HG03064 (cell line): ENCODE data around the gene SRRM2.
"Not testable (repeated sequence)": the region's sequence is repeated elsewhere in the genome, so short reads cannot be mapped to it uniquely, and the experiment has no call there.

Experiments used
- ATAC-seq: cut with Tn5 transposase; IDR thresholded peaks from one replicate; pipeline ENCODE4 v1.9.1; 2021; ENCODE audit warnings: low read depth; ENCODE audit not compliant: unreplicated experiment

The SRRM2 gene

DNA sequence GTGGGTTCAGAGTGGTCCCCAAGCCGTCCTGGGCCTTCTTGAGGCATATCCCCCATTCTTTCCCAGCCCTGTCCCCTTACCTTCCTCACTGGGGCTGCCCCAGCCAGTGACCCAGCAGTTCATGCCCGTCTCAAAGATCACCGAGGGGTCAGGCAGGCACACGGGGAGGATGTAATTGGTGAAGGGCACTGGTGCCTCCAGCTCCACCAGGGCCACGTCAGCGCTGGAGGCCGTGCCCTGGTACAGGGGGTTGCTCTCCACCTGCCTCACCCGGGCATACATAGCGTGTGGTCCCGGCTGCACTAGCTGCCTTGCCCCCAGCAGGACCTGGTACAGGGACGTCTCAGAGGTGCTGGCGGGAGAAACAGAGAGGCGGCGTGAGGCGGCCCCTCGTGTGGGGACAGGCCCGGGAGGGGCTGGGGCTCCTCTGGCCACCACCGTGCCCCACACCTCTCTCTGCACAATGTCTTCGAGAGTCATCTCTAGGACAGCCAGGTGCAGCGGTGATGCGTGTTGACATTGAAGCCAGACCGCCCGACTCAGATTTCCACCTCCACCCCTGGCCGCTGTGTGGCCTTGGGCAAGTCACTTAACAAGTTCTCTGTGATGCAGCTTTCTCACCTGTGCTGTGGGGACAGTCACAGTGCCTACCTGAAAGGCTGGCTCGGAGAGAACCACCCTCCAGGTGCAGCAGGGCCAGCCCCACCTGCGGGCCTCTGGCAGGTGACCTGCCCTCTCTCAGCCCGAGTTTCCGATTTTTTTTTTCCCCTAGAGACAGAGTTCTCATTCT is 38.3 kb upstream of the SRRM2 start:
- ATAC-seq, result no peak

DNA sequence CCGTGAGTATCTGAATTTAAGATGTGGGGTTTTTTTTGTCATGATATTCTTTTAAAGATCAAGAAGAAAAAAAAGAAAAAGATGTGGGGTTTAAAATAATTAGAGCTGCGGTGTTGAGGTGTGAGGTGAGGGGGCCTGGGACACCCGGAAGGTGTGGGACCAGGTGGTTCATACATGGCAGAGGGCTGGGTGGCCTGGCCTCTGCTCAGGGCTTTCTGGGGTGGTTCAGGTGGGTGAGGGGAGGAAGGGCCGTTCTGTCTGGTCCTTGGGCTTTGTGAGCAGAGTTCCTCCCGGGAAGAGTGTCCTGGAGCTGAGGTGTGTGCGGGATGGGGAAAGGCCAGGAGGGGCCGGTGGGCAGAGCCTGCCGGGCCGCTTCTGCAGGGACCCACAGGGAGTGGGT is 37.4 kb upstream of the SRRM2 start:
- no peak for ATAC-seq

DNA sequence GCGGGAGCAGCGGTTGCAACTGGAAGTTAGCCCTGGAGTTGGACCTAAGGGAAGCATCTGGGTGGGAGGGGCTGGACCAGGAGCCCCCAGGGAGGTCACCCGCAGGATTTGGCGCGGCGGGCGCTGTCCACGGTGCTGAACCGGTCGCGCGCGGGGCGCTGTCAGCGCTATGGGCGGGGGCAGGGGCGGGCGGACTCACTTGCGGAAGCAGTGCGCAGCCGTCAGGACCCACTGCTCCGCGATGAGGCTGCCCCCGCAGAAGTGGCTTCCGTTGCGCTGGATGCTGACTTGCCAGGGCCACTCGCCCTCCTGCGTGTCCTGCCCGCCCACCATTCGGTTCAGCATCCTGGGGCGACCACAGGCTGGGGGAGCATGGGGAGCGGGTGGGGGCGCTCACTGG is 36.9 kb upstream of the SRRM2 start:
- no peak for ATAC-seq

DNA sequence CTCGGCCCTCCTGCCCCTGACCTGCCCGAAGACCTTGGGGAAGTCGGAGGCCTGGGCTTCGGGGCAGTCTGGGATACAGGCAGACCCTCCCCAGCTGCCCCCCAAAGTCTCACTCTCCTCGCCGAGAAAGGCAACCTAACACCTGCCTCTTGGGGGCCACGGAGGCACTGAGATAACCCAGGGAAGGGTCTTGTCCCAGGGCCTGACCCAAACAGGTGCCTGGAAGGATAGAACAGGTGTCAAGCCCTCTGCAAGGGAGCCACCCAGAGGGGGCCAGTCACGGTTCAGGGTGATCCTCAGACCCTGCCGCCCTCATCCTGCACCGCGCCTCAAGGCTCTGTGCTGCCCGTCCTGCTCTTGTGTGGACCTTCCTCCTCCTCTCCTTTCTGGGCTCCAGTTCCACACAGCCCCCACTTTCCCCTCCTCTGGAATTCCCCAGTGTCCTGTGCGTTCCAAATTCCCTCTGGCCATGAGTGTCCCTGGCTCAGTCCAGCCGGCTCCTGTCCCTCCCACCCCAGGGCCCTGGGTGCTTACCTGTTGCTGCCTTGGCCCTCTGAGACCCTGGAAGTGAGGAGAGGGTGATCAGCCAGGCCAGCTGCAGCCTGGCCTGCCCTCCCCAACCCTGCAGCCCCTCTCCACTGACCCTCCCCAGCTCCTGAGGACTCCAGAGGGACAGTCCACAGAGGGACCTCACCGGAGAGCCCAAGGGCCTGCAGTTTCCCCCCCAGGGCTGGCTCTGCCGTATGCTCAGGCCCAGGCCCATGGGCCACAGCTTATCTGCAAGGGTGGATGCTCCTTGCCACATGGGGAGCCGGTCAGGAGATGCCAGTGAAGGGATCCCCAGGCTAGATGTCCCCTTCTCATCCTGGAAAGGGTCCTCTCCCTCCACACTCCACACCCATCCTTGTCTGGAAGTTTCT is 36.2 kb upstream of the SRRM2 start:
- no peak for ATAC-seq

DNA sequence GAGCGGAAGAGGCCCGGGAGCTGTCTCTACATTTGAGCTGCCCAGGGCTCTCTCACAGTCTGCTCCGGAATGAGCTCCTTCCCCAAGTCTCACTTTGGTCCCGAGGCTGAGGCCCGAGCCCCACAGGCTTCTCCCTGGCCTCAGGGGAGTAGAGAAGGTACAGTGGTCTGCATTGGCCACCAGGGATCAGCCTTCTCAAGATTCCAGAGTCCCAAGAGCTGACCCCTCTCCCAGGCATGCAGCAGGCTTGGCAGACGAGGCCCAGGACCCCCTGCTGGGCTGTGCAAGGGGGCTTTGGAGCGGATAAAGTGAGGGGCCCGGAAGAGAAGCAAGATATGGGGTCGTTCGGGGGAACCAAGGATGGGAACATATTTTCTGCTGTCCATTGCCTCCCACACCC is 35.5 kb upstream of the SRRM2 start:
- ATAC-seq, result no peak

DNA sequence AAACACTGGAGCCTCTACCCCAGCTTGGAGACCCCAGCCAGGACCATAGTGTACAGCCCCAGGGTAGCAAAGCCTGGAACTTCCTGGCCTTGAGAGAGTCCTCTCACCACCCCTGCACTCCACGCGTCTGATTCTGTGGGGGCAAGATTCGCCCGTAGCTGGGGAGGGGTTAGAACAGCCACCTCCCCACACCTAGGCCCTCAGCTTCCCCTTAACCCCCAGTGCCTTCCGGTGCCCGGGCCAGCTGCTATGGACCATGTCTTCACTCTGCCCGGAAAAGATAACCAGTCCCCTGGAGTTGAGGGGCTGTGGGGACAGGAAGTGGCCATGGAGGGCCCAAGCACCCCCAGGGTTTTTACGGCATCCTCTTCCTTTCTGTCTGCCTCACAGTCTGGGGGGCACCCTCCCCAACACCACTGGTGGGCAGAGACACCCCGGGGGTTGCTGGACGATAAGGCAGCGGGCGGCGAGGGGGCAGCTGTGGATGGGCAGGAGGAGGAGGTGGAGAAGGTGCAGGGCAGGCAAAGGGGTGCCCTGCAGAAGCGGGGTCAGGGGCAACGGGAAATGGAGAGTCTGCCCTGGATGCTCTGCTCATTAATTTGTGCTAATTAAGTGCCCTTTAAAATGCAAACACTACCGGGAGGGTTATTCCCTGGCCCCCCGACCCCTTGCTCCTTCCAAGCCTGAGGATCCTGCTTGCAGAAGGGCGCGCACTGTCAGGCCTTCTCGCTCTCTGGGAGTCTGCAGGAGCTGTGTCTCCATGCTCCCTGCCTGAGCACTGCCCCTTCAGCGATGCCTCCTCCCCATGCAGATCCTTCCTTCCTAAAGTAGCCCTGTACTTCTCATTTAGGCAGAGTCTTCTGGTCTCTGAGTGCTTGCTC is 34.8 kb upstream of the SRRM2 start:
- ATAC-seq, result no peak

DNA sequence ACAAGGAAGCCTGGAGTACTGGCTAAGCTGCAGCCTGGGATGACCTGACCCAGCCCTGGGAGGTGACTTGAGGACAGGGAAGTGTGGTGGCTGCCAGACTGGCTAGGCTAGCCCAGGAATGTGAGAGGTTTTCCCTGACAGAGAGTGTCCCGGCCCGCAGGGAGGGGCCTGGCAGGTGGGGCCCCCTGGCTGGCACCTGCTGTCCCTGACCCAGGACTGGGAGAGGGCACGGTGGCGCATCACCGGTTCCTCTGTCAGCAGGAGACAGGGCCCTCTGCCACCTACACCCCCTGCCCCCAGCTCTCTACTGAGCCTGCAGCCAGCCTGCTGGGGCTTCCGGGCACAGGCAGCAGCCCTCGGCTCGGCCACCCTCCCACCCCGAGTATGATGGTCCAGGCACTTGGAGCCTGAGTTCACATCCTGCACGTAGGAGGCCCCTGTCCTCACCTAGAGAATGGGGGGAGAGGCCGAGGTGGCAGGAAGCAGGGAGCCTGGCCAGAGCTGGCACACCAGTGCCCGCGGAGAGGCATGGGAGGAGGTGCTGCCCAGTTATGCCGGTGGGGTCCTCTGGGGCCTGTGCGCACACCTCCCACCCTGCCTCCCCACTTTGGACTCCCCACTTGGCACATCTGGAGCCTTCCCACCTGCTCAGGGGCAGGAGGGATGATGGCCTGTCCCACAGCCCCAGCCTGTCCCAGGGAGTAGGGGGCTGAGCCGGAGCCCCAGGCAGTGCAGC is 32.9 kb upstream of the SRRM2 start:
- no peak for ATAC-seq

DNA sequence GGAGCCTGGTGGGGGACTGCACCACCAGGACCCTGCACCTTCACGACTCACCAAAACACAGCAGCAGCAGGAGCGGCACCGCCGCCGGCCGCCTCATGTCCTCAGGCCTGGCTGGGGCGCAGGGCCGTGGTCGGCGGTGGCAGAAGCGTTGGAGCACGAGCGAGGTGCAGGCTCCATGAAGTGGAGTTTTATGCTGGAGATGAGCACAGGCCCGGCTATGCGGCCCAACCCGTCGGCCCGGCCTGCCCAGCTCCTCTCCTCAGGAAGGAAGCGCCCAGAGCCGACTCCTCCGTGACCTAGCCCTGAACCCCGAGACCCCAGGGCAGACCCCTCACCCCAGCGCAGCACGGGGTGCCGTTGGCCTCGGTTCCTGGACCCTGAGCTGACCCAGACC is 32.4 kb upstream of the SRRM2 start, which contains the start of gene PRSS27:
TSS of gene PRSS27 (minus strand) at position 161 of the 394 bp plus-strand sequence. CDS start at position 97, 64 bp downstream.
- no peak for ATAC-seq

DNA sequence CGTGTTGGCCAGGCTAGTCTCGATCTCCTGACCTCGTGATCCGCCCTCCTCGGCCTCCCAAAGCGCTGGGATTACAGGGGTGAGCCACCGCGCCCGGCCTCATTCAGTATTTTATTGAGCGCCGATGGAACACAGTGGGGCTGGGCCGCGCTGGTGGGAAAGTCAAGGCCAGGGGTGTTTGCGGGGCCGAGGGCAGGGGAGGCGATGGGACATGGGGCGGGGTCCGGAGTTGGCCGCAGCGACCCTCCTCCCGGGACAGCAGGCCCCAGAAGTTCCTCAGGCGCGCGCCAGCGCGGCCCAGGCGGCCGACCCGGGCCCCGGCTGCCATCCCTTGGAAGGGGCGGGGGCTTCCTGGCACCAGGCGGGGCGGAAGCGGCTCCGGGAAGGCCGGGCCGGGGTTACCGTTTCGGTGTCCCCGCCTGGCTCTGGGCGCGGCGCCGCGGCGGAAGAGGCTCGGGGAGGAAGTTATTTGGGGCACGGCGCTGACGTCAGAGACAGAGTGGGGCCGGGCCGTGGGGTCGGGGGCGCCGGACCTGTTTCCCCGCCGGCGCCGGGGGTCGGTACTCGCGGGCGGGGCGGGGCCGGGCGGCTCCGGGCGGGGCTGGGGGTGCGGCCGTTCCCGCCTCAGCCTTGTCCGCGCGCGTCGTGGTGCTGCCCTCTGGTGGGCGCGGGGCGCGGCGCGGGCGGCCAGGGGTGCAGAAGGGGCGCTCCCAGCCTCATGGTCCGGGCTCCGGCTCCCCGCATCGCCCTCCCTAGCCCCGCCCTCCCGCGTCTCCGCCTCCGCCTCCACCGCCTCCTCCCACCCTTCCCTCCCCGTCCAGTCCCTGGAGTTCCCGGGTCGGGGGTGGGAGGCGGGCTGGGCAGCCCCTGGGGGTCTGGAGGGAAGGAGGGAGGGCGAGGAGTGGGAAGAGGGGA is 31.5 kb upstream of the SRRM2 start:
- peak; percentile 73 for ATAC-seq

DNA sequence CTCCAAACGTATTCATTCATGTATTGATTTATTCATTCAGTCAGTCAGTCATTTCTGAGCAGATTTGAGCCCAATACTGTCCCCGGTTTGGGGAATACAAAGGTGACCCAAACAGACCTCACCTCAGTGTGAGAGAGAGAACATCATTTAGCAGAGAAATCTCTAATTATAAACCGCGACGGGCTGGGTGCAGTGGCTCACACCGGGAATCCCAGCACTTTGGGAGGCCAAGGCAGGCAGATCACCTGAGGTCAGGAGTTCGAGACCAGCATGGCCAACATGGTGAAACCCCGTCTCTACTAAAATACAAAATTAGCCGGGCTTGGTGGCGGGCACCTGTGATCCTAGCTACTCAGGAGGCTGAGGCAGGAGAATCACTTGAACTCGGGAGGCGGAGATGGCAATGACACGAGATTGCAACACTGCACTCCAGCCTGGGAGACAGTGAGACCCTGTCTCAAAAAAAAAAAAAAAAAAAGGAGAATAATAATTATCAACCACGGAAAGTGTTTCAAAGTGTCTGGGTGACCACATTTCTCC is 30.7 kb upstream of the SRRM2 start:
- ATAC-seq, result not testable (repeated sequence)

DNA sequence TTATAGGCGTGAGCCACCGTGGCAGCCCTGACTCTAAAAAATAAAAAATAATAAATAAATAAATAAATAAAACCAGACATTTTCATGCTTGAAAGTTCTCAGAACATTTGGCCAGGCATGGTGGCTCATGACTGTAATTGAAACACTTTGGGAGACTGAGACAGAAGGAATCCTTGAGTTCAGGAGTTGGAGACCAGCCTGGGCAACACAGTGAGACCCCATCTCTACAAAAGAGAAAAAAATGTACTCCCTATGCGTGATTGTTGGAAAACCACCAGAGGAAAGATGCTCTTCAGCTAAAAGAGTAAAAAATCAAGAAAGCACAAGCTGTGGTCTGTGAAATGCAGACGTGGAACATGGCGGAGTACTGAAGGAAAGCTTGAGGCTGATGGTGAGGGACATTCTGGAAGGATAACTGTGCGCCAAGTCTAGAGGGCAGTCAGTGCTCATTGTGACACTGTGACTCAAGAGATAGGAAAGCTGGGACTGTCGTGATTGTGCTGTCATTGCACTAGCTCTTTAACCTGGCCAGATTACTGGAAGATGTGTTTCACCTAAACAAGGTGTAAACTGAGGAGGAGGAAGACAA is 28.3 kb upstream of the SRRM2 start:
- ATAC-seq, result no peak

DNA sequence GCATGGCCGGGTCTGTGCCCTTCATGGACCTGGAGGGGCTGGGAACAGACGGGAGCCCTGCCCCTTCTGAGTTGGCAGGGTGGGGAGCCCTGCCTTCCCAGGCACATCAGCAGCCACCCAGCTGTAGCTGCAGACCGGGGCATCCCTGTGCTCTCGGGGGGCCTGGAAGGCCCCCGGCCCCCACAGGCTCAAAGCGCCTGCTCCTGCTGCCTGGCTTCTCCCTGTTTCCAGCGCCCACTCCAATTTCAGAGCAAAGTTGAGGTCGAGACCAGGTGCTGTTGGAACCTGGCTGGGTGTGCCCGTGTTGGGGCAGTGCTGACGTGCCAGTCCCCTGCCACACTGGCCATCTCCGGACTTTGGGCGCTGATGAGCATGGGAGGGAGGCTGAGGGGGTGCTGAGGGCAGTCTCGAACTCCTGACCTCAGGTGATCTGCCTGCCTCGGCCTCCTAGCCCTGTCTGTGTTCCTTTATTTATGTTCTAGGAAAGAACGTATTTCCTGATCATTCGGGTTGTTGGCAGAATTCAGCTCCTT is 27.6 kb upstream of the SRRM2 start:
- ATAC-seq, result no peak

DNA sequence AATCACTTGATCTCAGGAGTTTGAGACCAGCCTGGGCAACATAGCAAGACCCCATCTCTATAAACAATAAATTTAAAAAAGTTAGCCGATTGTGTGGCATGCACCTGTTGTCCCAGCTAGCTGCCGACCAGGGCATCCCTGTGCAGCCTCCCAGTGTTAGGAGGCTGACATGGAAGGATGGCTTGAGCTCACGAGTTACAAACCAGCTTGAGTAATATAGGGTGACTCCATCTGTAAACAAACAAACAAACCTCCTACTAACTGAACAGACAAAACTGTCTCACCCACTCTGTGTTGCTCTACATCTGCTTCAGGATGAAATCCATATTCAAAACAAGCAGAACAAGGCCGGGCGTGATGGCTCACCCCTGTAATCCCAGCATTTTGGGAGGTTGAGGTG is 25.5 kb upstream of the SRRM2 start:
- no peak for ATAC-seq

DNA sequence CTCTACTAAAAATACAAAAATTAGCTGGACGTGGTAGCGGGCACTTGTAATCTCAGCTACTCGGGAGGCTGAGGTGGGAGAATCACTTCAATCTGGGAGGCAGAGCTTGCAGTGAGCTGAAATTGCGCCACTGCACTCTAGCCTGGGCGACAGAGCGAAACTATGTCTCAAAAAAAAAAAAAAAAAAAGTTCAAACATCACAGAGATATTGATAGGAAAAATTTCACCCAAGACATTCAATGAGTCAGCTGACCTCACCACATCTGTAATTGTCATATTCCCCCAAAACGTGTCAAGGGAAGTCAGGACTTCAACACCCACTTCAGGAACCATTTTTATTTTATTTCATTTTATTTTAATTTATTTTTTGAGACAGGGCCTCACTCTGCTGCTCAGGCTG is 24.4 kb upstream of the SRRM2 start:
- ATAC-seq, result no peak

DNA sequence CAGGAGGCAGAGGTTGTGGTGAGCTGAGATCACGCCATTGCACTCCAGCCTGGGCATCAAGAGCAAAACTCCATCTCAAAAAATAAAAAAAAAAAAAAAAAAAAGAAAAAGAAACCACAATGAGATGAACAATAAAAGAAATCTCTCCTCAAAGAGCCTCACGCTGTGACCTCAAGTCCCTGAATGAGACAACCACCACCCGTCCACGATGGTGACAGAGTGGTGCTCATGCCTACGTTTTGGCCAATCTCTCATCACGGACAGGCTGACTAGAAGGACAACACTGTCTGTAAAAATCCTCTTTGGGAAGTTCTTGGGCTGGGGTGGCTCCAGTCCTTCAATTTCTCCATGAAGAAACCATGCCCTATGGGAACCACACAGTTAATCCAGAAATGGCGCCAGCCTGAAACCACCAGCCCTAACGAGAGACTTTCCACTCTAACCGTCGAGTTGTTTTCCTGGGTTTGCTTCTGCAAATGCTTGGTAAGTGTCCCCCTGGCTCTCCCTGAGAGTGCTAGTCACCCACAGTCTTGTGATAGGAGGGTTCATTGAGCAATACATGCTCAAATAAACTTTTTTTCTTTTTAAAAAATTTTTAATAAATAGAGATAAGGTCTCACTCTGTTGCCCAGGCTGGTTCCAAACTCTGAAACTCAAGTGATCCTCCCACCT is 17.5 kb upstream of the SRRM2 start:
- ATAC-seq, result no peak

DNA sequence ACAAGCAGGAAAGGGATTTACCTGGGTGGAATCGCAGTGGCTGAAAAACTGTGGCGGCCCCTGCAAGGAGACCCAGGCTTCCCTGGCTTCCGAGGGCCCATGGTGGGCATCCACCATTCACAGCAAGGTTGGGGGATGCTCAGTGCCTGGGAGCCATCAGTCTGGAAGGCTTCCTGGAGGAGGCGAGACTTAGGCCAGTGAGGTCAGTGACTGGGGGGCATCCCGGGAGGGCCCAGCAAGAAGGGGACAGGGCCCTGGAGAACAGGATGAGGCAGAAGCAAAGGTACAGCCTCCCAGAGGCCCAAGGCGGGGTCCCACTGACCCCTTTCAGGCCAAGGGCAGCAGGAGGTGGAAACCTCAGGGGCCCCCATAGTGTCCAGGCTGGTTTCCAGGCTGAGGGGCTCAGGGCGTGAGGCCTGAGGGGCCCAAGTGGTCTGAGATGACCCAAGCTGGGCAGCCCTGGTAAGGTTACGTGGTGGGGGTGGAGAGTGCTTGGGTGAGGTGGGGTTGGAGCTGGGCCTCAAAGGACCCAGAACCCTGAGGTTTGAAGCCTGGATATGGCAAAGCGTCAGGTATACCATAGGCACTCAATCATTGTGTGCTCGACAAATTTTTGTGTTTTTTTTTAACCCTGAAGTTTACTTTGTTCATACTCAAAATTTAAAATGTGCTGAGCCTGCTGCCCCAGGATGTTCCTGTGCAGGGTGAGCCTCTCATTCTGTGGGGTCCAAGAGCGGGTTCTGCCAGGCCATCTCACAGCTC is 15.8 kb upstream of the SRRM2 start:
- no peak for ATAC-seq

DNA sequence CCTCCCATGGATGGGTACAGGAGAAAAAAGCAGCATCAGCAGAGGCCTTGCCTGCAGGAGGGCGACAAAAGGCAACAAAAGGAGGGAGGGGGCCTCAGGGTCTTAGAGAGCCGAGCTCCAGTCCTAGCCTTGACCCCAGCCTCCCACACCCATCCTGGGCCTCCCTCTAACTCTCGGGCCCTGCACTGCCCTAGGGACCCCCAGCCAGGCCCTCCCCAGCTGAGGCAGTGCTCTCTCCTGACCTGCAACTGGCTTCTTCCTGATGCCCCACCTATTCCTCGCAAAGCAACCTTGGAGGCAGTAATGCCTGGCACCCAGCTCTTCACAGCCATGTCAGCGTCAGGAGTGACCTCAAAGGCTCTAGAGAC is 15.2 kb upstream of the SRRM2 start:
- ATAC-seq, result no peak
